ENCODE measurements around the gene REXO2.
A peak's percentile ranks its signal among the peaks of the same experiment; 100 is the strongest.

REXO2 gene
- 14.2 to 36.0 reads per million in 2 donors for total RNA-seq

DNA sequence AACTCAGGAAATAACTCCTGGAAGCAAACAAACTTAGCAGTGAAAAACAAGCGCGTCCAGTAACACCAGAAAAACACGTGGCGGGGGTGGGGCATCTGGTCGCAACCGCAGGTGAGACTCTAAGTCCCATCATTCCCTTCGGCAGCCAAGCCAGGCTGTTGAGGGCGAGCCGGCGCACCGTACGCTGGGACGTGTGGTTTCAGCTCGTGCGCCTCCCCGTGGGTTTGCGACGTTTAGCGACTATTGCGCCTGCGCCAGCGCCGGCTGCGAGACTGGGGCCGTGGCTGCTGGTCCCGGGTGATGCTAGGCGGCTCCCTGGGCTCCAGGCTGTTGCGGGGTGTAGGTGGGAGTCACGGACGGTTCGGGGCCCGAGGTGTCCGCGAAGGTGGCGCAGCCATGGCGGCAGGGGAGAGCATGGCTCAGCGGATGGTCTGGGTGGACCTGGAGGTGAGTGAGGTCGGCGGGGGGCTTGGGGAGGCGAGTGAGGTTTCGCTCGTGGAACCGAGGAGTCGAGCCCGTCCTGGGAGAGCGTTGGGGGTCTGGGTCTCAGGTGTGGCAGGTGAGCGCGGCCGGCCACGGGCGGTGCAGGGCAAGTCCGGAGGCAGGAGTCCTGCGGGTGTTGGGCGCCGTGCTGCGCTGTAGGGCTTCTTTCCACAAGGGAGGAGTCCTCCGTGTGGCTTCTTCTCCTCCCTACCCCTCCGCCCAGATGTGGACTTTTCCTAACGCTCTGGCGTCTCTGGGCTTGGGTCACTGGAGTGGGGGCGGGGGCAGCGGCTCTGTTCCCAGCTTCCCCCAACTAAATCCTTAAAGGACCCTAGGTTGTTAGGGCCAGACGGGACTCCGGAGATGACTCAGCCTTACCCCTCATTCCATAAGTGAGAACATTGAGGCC is at the start of gene REXO2:
TSS of gene REXO2 (plus strand) at position 239 of the 892 bp plus-strand sequence. CDS start at position 301, 62 bp downstream.
- peak; percentile 88 for DNase-seq

DNA sequence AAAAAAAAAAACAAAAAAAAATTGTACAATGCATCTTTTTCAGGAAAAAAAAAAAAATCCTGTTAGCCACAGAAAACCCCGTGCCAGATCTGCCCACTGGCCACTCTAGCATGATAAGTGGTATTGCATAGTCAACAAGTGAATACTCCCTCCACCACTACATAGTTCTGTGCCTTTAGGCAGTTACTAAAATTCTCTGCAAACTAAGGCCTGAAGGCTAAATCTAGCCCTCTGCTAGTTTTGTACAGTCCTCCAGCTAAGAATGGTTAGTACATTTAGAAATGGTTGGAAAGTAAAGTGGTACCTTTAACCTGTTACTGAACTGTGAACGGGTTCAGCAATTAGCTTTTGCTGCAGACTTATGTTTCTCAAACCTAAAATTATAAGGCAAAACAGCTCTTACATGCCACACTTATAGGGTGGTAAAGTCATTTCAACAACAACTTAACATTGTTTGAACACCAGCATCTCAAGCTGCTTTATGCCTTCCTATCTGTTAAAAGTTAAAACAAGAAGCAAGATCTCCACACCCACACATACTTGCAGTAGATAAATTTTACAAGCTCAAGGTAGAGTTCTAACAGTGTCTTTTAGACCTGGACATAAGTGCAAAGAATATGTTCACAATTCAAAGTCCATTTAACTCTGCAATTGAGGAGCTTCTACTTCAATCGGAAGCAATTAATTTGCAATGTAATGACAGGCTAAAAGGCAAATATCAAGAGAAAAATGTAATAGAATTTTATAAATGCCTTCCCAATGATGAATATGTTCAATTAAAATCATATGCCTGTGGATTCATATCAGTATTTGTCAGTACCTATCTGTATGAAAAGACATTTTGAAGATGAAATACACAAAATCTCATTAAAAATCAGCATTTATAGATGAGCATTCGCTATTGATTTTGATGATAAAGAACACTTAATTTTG is 46.3 kb upstream of the REXO2 start:
- no peak for DNase-seq

DNA sequence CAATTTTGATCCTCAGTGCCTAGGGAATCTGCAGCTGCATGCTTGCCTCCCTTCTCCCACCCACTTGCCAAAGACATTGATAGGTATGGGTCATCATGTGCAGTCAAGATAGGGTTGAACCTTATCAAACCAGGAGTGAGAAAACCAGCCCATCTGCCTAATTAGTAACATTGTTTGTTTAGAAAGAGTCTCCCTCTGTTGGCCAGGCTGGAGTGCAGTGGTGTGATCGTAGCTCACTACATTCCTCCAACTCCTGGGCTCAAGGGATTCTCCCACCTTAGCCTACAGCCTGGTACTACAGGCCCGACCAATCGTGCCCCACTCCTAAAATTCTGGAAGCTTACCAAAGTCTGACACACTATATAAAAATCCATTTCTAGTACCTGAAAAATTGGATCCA is 43.5 kb upstream of the REXO2 start:
- DNase-seq, result no peak

DNA sequence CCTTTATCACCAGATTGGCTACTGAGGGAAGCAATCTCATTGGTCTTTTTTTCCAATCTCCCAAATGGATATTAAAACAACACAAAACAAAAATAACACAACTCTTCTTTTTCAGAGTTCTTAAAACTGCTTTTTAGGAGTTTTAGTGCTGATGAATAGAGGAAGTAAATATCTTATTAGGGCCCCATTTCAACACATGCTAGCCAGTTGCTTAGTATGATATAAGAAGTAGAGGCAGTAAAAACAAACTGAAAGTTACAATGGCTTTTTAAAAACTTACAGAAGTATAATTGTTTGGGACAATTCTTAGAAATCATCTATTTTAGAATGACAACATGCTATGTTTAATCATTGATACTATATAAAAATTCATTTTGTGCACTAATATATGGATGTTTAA is 42.4 kb upstream of the REXO2 start:
- no peak for DNase-seq

DNA sequence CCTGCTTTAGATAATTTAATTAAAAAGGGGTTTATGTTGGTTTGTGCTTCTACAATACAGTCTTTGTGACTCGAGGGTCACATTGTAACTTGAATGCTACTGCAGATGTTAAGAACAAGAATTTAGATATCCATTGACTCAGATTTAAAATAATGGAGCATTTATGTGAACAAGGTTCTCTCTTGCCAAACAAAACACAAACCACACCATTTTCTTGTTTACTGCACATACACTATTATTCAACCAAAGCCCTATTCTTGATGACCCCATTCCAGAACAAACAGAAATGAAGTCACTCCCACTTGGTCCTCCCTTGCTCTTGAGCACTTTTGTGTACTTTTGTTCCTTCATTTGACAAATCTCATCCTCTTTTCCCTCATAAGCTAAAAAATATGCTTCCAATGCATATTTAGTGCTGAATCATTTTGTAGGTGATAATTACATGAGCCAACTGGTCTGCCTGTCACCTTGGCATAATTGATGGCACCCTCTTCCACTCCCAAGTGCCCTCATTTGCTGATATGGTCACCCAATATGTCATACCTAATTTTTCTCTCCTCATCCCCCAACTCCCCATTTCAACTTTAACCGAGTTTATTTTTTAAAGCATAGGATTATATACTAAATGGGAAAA is 41.8 kb upstream of the REXO2 start:
- no peak for DNase-seq

DNA sequence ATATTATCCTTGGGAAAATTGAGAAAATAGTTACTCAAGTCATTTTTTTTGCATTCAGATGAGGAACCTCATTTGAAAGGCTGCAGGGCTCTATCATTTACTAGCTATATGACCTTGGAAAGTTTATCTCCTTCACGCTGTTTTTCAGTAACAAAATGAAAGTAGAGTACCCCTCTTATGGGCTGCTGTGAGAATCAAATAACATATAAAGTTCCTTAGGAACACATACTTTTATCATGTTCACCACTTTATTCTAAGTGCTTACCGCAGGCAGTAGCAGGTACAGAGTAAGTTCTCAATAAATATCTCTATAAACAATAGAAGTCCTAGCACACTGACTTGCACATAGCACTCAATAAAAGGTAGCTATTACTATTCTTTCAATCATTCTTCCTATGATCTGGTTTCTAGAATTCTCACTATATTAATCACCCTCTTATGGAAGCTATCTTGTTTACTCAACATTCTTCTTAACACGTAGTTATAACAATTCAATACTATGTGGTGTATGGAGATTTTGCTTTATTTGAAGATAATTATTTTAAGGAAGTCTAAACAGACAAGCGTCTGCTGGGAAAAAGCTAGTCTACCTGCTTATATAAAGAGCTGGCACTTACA is 40.9 kb upstream of the REXO2 start:
- DNase-seq, result no peak

DNA sequence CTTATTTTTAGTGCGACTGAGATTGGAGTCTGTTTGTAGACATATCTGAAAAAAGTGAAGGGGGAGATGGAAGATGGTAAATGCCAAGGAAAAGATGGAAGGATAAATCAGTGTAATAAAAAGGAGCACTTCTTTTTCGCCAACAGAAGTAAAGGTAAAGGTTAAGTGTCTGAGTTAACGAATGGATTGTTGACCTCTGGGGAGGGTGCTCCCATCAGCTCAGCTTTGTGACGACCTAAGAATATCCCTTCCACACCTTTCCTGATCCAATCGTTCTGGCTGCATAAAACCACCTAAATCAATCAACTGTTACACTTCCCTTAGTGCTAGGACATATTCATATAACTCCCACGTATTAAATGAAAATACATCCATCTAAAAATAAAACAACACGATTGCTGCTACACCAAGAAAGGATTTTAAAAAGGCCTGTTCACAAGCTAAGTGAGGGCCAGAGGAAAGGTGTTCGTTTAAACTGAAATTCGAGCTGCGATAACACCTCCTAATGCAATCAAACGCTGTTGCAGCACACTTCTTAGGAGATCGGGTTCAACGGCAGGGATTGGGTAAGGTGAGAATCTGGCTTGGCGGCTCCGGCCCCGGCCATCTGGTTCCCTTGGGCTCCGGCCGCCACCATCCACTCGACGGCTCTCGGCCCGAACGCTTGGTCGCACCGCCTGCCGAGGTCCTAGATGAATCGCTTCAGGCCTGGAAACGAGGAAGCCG is 39.6 kb upstream of the REXO2 start:
- no peak for DNase-seq

DNA sequence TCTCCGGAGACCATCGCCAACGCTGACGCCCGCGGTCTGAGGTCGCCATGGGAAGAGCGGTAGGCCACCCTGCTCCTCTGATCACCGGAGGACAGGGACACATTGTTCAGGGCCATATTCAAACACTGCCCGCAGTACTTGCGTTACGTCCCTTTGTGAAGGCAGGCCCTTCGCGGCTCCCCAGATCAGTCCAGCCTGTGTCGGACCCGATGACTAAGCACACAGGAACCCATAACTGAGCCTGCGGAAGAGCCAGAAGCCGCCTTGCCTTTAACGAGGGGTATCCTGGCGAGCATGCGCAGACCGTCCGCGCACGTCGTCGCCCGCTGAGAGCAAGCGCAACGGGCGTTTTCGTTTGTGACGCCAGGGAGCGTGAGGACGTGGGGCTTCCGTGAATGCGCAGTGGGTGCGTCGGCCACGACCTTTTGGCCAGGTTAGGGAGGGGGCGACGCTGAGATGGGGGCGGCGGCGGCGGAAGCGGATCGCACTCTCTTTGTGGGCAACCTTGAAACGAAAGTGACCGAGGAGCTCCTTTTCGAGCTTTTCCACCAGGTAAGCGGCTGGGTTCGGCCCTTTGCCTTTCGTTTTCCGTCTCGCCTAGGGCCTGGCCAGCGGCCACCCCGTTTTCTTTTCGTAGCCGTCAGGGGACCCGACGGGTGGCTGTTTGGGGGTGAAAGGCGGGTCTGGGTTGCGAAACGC is 38.9 kb upstream of the REXO2 start, which contains the start of the genes C11orf71 and RBM7:
TSS of gene C11orf71 (minus strand) at position 296 of the 699 bp plus-strand sequence. CDS start at position 116, 180 bp downstream.
TSS of gene RBM7 (plus strand) at position 451 of the 699 bp plus-strand sequence. CDS start at position 457, 6 bp downstream.
- peak; percentile 97 for DNase-seq

DNA sequence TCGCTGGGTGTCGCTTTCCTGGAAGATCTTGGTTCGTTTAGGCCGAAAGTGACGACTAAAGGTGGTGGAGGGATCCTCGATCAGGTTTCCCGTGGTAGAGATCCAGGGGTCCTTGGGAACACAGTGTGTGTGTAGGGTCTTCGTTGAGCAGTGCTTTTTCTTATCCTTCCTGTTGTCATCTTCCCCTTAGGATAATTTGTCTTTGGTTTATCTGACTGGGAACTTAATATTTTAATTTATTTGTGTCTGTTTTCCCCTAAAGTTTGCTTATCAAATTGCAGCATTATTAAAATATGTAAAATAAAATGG is 38.4 kb upstream of the REXO2 start:
- DNase-seq, result no peak

DNA sequence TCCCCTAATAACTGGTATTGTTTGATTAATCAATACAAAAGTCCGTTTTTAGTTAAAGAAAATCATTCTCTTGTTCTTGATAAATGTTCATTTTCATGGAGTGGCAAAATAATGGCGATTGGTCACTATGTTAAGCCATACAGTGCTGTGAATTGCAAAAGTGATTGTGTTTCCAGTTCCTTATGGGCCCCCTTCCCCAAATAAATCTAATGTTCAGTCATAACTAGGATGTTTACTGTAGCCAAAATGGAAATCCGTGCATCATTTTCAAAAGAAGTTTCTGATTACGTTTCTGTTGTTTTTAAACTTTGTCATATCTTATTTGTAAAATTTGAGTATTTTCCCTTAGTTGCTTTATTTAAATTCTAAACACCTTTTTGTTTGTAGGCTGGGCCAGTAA is 38.0 kb upstream of the REXO2 start:
- DNase-seq, result no peak

DNA sequence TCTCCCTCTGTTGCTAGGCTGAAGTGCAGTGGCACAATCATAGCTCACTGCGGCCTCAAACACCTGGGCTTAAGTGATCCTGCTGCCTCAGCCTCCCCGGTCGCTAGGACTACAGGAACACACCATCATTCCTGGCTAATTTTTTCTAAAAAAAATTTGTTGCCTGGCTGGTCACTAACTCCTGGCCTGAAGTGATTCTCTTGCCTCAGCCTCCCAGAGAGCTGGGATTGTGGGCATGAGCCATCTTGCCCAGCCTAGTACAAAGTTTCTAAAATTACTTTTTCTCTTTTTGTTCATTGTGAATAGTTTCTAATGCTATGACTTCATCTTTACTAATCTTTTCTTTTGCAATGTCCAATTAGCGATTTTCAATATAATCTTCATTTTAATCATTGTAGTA is 26.3 kb upstream of the REXO2 start:
- no peak for DNase-seq

DNA sequence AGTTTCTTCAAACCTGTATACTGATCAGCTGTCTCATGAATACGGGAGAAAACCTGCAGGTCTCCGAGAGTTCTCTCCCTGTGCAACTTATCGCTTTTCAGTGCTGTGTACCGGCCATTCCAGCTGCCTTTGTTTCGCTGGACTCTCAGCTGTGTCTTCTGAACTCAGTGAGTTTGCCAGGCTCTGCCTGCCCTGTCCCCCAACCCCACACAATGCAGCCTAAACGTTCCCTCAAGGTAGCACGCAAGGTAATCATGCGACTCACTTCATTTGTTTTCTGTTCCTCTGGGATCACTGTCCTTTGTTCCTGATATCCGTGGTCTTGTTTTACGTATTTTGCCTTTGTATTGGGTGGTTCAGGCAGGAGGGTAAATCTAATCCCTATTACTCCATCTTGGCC is 25.3 kb upstream of the REXO2 start:
- DNase-seq, result no peak

DNA sequence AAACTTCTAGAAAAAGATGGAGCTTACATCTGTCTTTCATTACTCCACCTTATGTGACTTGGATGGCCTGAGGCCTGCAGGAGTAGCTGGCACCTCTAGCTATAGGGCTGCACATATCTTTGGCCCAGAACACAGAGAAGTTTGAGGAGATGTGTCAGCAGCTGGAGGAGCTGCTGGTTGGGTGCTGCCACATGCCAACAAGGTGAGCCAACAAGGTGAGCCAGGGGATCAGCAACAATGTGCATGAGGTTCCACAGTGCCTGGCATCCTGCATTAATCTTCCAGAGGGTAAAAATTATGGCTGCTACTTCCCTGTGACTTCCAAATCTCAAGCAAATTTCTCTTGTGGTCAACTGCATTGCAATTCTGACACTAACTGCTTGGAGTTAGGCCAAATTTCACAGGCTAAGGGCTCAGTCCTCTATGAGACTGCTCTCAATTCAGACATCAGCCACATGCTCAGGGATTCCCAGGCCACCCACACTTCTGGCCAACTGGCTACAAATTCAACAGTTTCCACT is 22.8 kb upstream of the REXO2 start:
- no peak for DNase-seq

DNA sequence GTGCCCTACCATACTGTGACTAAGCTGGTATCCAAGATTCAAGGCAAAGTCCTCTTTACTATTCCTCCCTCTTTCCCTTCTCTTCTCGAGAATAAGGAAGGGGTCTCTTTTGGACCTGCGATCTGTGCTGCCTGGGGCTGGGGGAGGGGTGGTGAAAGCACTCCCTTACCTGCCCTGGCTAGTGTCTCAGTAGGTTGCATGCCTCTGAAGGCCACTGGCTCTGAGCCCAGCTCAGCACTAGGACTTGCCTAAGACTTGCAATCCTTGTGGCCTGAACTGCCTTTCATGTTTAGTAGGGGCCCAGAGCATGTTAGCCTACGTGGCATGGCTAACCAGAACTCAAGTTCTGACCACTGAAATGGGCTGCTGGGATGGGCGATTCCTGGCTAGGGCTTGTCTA is 13.0 kb upstream of the REXO2 start:
- DNase-seq, result no peak

DNA sequence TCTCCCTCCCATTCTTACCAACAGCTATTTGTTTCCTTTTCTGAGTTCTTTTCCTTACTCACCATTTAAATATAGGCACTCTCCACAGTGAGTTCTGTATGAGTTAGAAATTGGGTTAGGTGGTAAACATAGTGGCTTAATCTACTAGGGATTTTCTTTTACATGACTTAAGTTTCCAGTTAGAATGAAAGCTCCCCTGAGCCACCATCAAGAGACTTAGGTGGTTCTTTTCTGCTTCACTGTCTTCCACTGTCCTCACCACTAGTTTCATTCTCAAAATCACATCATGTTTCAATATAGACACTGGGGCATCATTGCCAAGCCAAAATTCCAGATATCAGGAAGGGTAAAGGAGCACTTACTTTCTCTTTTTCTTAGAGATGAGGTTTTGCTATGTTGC is 9.0 kb upstream of the REXO2 start:
- DNase-seq, result no peak

DNA sequence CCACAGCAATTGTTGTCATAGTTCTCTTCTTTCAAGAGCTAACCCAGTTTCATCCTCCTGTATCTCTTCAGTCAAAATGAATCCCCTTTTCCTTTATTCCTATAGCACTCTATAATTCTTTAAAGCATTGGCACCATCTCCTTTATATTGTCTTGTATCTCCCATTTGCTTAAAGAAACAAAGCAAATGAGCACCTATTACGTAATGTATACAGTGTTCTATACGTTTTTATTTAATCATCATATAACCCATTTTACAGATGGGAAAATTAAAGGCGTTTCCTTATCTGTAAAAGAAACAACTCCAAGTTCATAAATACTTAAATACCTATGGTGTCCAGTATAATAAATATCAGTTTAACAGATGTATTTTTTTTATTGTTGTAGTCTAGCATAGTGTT is 6.4 kb upstream of the REXO2 start:
- DNase-seq, result no peak

DNA sequence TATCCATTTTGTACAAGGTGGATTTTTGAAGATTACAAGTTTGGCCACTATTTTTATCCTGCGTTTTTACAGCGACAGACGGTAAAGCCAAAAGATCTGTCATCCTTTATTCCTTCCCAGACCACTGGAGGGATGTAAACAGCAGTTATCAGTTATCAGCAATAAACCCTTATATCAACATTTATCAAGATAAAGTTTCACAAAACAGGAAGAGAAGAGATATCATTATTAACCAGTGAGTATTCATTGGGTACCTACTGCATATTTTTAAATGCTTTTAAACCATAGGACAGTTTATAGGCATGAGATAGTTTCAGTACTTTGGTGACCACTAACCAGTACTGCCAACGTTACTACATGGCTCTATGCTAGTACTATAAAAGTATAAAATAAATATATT is 5.9 kb upstream of the REXO2 start:
- no peak for DNase-seq

DNA sequence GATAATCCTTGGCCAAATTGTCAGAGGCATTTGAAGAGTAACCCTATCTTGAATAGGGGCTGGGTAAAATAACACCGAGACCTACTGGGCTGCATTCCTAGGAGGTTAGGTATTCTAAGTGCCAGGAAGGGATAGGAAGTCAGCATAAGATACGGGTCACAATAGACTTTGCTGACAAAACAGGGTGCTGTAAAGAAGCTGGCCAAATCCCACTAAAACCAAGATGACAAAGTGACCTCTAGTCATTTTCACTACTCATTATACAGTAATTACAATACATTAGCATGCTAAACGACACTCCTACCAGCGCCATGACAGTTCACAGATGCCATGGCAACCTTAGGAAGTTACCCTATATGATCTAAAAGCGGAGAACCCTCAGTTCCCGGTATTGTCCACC is 964 bp upstream of the REXO2 start:
- DNase-seq, result no peak

DNA sequence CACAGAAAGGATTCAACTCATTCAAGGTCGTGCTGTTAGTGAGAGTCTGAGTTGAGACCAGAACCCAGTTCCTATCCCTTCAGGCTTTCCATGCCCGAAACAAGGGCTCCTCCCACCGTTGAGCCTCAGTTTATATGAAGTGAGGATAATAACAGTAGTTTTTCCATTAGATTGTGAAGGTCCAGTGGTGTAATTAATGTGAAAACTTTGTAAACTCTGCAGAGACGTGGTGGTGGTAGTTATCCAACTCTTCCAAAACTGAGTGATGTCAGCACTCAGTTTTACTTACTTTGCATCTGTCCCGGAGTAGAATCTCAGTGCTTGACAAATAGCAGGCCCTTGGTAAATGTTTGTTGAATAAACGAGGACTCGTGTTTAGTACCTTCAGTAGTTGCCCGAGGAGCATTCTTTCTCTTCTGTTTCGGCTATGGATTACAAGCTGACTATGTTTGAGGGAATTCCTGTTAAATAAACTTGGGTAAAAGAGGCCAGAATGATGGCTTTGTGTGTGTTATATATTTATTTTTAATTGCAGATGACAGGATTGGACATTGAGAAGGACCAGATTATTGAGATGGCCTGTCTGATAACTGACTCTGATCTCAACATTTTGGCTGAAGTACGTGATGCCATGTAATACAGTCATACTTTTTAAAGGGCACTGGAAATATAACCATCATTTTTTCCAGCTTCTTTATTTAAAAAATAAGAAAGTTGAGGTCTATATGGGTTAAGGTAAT is 1.0 kb downstream of the REXO2 start:
- DNase-seq, result no peak
